AG04450 (cell line): Measurements from ENCODE around the gene SLC35F3. TPM values are rescaled to one million over a fixed set of nuclear protein-coding genes. Genes with fewer than 3 reads are reported as not detected.

Experiments used
- CTCF ChIA-PET: fragments of 300-600, 350-600 bp; formaldehyde crosslinking; extraction: SDS; loops from one replicate; lab custom pipeline; 2022; ENCODE audit warnings: antibody characterized with exemption, inconsistent platforms; lab: Charles Lee
- POLR2A ChIA-PET: fragments of 350-600 bp; formaldehyde crosslinking; extraction: SDS; loops from one replicate; lab custom pipeline; 2021; ENCODE audit warnings: antibody characterized with exemption, inconsistent platforms; lab: Yijun Ruan, JAX
- DNase-seq: peaks from one replicate; pipeline ENCODE4 v3.0.0-alpha.2; 2011; ENCODE audit warnings: low read depth, low spot score
- H3K27ac ChIP-seq: one replicate; pipeline ENCODE4 v1.5.1; 2012; ENCODE audit warnings: low read depth, low read length, control low read depth
- H3K27me3 ChIP-seq: one replicate; pipeline ENCODE4 v1.6.0; 2012; ENCODE audit warnings: low read length; ENCODE audit not compliant: control insufficient read depth, insufficient read depth
- H3K4me3 ChIP-seq: 2 replicates; pipeline ENCODE4 v1.5.1; 2011; ENCODE audit warnings: mild to moderate bottlenecking, low read depth, low read length, control low read depth
- H3K9me3 ChIP-seq: 2 replicates; pipeline ENCODE4 v1.5.1; 2012; ENCODE audit warnings: low read length; ENCODE audit not compliant: control insufficient read depth, insufficient read depth
- polyA plus RNA-seq: library from polyadenylated mRNA; depleted of rRNA; stranded (reverse); fragments of >200 nt; gene quantifications from 2 replicates; pipeline ENCODE4 v1.2.3, GENCODE V29; 2011
- TF ChIP-seq, protein P1 (sequence below): IDR thresholded peaks from 2 replicates; pipeline ENCODE4 v1.5.1; 2011; ENCODE audit warnings: low read depth, low read length, control low read depth, inconsistent platforms

Gene SLC35F3
- polyA plus RNA-seq, 1 experiment = 0.04 TPM

DNA sequence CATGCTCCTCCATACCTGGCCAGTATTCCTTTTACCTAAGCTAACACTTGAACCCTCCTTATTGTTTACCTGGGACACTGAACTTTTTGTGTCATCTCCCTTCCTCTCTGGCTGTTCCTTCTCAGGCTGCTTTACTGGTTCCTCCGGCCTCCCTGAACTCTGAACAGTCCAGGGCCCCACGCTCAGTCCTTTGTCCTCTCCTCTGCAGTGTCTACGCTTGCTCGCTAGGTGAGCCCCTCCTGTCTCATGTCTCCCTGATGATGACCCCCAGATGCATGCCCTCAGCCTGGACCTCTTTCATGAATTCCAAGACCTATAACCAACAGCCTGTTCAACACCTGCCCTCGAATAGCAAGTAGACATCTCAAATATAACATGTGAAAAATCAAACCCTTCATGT lies 360.4 kb downstream of the SLC35F3 start:
- Histone ChIP-seq H3K4me3 (no peak overlapping the region), H3K27me3 (no peaks in the 10 kb centered on the region), H3K9me3 (no peaks in the 10 kb centered on the region; the same call in 1 of the 2 replicates), H3K27ac (no peak overlapping the region)
- ChIA-PET CTCF (no interaction called here), POLR2A (no interaction called here)
- DNase-seq = no peak
- TF ChIP-seq, protein P1, sequence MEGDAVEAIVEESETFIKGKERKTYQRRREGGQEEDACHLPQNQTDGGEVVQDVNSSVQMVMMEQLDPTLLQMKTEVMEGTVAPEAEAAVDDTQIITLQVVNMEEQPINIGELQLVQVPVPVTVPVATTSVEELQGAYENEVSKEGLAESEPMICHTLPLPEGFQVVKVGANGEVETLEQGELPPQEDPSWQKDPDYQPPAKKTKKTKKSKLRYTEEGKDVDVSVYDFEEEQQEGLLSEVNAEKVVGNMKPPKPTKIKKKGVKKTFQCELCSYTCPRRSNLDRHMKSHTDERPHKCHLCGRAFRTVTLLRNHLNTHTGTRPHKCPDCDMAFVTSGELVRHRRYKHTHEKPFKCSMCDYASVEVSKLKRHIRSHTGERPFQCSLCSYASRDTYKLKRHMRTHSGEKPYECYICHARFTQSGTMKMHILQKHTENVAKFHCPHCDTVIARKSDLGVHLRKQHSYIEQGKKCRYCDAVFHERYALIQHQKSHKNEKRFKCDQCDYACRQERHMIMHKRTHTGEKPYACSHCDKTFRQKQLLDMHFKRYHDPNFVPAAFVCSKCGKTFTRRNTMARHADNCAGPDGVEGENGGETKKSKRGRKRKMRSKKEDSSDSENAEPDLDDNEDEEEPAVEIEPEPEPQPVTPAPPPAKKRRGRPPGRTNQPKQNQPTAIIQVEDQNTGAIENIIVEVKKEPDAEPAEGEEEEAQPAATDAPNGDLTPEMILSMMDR = no peak

DNA sequence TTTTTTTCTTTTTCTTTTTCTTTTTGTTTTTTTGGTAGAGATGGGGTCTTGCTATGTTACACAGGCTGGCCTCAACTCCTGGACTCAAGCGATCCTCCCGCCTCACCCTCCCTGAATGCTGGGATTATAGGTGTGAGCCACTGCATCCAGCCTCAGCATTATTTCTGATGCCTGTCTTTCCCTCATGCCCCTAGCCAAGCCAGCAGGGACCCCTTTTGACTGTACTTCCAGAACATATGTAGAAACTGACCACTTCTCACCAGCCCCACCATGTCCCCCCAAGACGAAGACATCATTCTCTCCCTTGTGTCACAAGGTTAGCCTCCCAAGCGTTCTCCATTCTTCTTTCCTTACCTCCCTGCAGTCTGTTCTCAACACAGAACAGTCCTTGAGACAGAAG lies 360.8 kb downstream of the SLC35F3 start:
- no peak for DNase-seq
- CTCF ChIA-PET = no interaction called here
- POLR2A ChIA-PET = no interaction called here
- H3K27ac ChIP-seq = no peak overlapping the region
- H3K4me3 ChIP-seq = no peak overlapping the region
- H3K9me3 ChIP-seq = no peaks in the 10 kb centered on the region; the same call in 1 of the 2 replicates
- TF ChIP-seq, protein P1 = no peak
- no peaks in the 10 kb centered on the region for H3K27me3 ChIP-seq

DNA sequence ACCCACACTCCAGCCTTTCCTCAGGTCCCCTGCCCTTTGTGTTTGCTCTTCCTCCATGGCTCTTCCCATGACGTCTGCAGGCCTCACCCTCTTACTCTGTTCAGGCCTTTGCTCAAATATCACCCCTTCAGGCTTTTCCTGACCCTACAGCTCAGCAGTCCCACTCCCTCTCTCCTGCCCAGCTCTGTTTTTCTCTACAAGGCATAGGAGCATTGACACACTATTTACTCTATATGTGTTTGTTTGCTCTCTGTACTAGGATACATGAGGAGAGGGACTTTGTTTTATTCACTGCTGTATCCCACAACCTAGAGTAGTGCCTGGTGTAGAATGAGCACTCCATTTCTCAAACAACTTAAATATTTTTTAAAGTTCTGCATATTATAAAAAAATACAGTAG lies 361.4 kb downstream of the SLC35F3 start:
- TF ChIP-seq, protein P1 = no peak
- no peak overlapping the region for H3K27ac ChIP-seq
- no peak overlapping the region for H3K4me3 ChIP-seq
- POLR2A ChIA-PET = no interaction called here
- no peaks in the 10 kb centered on the region; the same call in 1 of the 2 replicates for H3K9me3 ChIP-seq
- DNase-seq = no peak
- CTCF ChIA-PET = no interaction called here
- no peaks in the 10 kb centered on the region for H3K27me3 ChIP-seq

DNA sequence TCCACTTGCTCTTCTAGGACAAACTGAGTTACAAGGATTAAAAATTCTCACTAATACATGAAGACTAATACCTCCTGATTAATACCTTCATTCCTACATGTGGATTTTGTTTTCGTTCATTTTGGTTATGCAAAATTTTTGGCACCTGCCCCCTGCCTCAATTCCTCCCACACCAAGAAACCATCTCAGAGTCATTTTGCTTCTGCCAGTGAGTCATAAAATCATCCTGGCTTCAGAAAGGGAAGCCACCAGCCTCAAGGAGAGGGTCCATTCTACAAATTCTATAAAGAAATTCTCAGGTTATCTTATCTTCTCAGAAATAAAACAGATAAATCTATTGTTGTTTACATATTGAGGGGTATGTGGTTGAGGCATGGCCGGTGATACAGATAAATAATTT lies 365.6 kb downstream of the SLC35F3 start:
- Histone ChIP-seq H3K9me3 (no peaks in the 10 kb centered on the region; the same call in 1 of the 2 replicates), H3K27ac (no peak overlapping the region), H3K4me3 (no peak overlapping the region), H3K27me3 (no peaks in the 10 kb centered on the region)
- no peak for DNase-seq
- TF ChIP-seq, protein P1 = no peak
- POLR2A ChIA-PET = no interaction called here
- CTCF ChIA-PET = no interaction called here

DNA sequence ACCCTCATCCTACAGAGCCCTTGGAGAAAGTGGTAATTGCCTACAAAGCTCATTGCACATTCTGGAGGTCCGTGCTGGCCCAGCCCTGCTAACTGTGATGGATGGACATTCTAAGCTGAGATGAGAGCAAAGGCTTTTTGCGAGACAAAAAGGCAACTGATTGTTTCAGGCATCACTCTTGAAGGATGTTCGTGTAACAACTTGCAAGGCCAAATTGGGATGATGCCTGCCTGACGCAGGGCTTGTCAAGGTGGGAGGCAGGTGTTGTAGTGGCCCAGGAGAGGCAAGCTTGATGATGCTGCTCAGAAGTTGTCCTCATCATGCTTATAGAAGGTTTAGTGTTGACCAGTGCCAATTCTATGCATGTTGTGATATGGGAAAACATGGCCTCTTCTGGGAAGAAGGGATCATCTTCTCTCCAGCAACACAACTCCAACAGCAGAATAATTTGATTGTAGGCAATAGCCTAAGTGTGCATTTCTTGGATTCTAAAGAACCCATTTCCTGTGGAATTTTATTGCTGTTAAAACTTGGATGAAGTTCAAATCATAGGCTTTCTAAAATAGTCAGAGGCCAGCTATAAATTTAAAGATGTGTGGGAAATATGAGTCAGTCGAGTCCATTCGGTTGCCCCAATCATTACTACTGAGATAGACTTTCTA lies 366.2 kb downstream of the SLC35F3 start:
- H3K4me3 ChIP-seq = no peak overlapping the region
- TF ChIP-seq, protein P1 = no peak
- POLR2A ChIA-PET = no interaction called here
- H3K27ac ChIP-seq = no peak overlapping the region
- CTCF ChIA-PET = no interaction called here
- H3K9me3 ChIP-seq = no peaks in the 10 kb centered on the region; the same call in 1 of the 2 replicates
- no peaks in the 10 kb centered on the region for H3K27me3 ChIP-seq
- no peak for DNase-seq
